Measurements from ENCODE around the gene FAM81B. TPM values are rescaled to one million over a fixed set of nuclear protein-coding genes. Genes with fewer than 3 reads are reported as not detected.

Gene FAM81B
- polyA plus RNA-seq, 1 of the 3 experiments (the other 2 are of a cell fraction): 0.21 TPM

DNA sequence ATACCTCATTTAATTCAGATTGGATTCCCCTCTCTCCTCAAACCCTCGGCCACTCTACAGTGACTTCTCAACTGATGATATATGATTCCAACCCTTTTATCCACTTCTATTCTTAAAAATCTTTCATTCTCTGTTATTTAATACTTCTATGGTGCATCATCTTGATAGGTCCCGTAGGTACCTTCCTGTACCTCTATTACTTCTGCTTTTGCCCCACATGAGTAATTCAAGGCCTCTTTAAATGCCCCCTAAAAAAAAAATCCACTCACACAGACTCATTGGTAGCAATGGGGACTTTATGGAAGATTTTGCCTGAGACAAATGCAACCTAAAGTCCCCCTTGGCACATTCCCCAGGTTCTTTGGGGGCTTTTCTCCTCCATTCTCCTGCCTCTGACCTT is 54.3 kb downstream of the FAM81B start:
- no peaks in the 10 kb centered on the region for H3K4me1 ChIP-seq (ENCODE audit: control insufficient read depth in 1 of 2, insufficient read depth in 2 of 2, low read depth in 1 of 2, low read length in 1 of 2)
- H3K79me2 ChIP-seq (ENCODE audit: insufficient read depth): no peaks in the 10 kb centered on the region
- CTCF ChIA-PET: no interaction called here
- H3F3A ChIP-seq (replicated peaks; ENCODE audit: insufficient read depth): no peaks in the 10 kb centered on the region
- no peaks in the 10 kb centered on the region for H3K9me2 ChIP-seq
- no peak overlapping the region for H3K4me2 ChIP-seq
- H2AFZ ChIP-seq (ENCODE audit: low read depth): no peak overlapping the region
- H3K36me3 ChIP-seq (replicated peaks in 1 of 2; ENCODE audit: control insufficient read depth in 1 of 2, insufficient read depth in 2 of 2, low read length in 1 of 2): peaks cover 0 to 4% of the 10 kb centered on the region in 2 experiments
- H3K27me3 ChIP-seq (ENCODE audit: insufficient read depth): no peaks in the 10 kb centered on the region
- no peak for DNase-seq
- H3K9ac ChIP-seq: no peak overlapping the region
- no peak overlapping the region for H3K4me3 ChIP-seq (ENCODE audit: low read depth in 2 of 2, low read length in 1 of 2)
- H4K20me1 ChIP-seq (ENCODE audit: insufficient read depth): no peaks in the 10 kb centered on the region
- H3K27ac ChIP-seq (ENCODE audit: low read depth in 2 of 2, low read length in 1 of 2): no peak overlapping the region
- 33% methylated on average over 2 of the region's 2 CpGs for WGBS (ENCODE audit: low lambda C conversion rate)
- TF ChIP-seq ELF1 (IDR thresholded peaks at IDR 0.05) (no peak), MEF2A (IDR thresholded peaks at IDR 0.05; ENCODE audit: borderline replicate concordance, low read depth) (no peak), FOSL2 (IDR thresholded peaks at IDR 0.05; ENCODE audit: borderline replicate concordance, low read depth) (no peak), NFIC (IDR thresholded peaks at IDR 0.05; ENCODE audit: borderline replicate concordance) (no peak), RCOR1 (IDR thresholded peaks at IDR 0.05; ENCODE audit: low read length) (no peak), NRF1 (IDR thresholded peaks at IDR 0.05; ENCODE audit: low read depth, low read length) (no peak), RAD21 (IDR thresholded peaks at IDR 0.05; ENCODE audit: low read length) (no peak), MAX (IDR thresholded peaks at IDR 0.05; ENCODE audit: low read depth) (no peak), TEAD4 (IDR thresholded peaks at IDR 0.05; ENCODE audit: borderline replicate concordance, insufficient read depth) (no peak), MXI1 (IDR thresholded peaks at IDR 0.05; ENCODE audit: low read depth, low read length) (no peak), JUND (IDR thresholded peaks at IDR 0.05) (no peak), SIN3A (IDR thresholded peaks at IDR 0.05; ENCODE audit: borderline replicate concordance, low read depth, low read length) (no peak), POLR2AphosphoS5 (IDR thresholded peaks at IDR 0.05; ENCODE audit: low read depth, low read length) (no peak), YY1 (IDR thresholded peaks at IDR 0.05; ENCODE audit: low read depth) (no peak)
- TF ChIP-seq, protein P1, sequence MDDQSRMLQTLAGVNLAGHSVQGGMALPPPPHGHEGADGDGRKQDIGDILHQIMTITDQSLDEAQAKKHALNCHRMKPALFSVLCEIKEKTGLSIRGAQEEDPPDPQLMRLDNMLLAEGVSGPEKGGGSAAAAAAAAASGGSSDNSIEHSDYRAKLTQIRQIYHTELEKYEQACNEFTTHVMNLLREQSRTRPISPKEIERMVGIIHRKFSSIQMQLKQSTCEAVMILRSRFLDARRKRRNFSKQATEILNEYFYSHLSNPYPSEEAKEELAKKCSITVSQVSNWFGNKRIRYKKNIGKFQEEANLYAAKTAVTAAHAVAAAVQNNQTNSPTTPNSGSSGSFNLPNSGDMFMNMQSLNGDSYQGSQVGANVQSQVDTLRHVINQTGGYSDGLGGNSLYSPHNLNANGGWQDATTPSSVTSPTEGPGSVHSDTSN (IDR thresholded peaks at IDR 0.05): no peak
- TF ChIP-seq, protein P2, sequence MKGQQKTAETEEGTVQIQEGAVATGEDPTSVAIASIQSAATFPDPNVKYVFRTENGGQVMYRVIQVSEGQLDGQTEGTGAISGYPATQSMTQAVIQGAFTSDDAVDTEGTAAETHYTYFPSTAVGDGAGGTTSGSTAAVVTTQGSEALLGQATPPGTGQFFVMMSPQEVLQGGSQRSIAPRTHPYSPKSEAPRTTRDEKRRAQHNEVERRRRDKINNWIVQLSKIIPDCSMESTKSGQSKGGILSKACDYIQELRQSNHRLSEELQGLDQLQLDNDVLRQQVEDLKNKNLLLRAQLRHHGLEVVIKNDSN (IDR thresholded peaks at IDR 0.05; ENCODE audit: borderline replicate concordance, low read depth): no peak
- POLR2A ChIA-PET: no interaction called here
- H3K9me3 ChIP-seq: no peaks in the 10 kb centered on the region

- H3K27me3 ChIP-seq (ENCODE audit: insufficient read depth): no peaks in the 10 kb centered on the region
- H3K4me3 ChIP-seq (ENCODE audit: low read depth in 2 of 2, low read length in 1 of 2): no peak overlapping the region
- CTCF ChIA-PET: interaction anchor here (2.0 kb wide), 1 partner anchor 16 kb away, joined by 5 read pairs; no protein-coding TSS in a partner anchor
- H3K9me3 ChIP-seq: no peaks in the 10 kb centered on the region
- no peak overlapping the region for H3K27ac ChIP-seq (ENCODE audit: low read depth in 2 of 2, low read length in 1 of 2)
- no peak overlapping the region for H3K4me2 ChIP-seq
- no peak overlapping the region for H3K9ac ChIP-seq
- DNase-seq: no peak
- H2AFZ ChIP-seq (ENCODE audit: low read depth): no peak overlapping the region
- peaks cover 0 to 4% of the 10 kb centered on the region in 2 experiments for H3K36me3 ChIP-seq (replicated peaks in 1 of 2; ENCODE audit: control insufficient read depth in 1 of 2, insufficient read depth in 2 of 2, low read length in 1 of 2)
- 85% methylated on average over 2 of the region's 2 CpGs for WGBS (ENCODE audit: low lambda C conversion rate)
- POLR2A ChIA-PET: no interaction called here
- no peaks in the 10 kb centered on the region for H3K9me2 ChIP-seq
- no peaks in the 10 kb centered on the region for H3K4me1 ChIP-seq (ENCODE audit: control insufficient read depth in 1 of 2, insufficient read depth in 2 of 2, low read depth in 1 of 2, low read length in 1 of 2)
- H3F3A ChIP-seq (replicated peaks; ENCODE audit: insufficient read depth): no peaks in the 10 kb centered on the region
- no peaks in the 10 kb centered on the region for H4K20me1 ChIP-seq (ENCODE audit: insufficient read depth)
- no peaks in the 10 kb centered on the region for H3K79me2 ChIP-seq (ENCODE audit: insufficient read depth)
- TF ChIP-seq JUND (IDR thresholded peaks at IDR 0.05) (no peak), SMC3 (IDR thresholded peaks at IDR 0.05; ENCODE audit: low read depth, low read length) (no peak), TAF1 (IDR thresholded peaks at IDR 0.05; ENCODE audit: borderline replicate concordance, low read depth, low read length) (no peak), TCF12 (IDR thresholded peaks at IDR 0.05) (no peak), MEF2A (IDR thresholded peaks at IDR 0.05; ENCODE audit: borderline replicate concordance, low read depth) (no peak), RXRA (IDR thresholded peaks at IDR 0.05; ENCODE audit: borderline replicate concordance, low read depth) (no peak), EP300 (IDR thresholded peaks at IDR 0.05; ENCODE audit: borderline replicate concordance in 1 of 2, low read depth in 1 of 2, low read length in 1 of 2) (no peak), CHD2 (IDR thresholded peaks at IDR 0.05; ENCODE audit: low read length, partially characterized antibody) (no peak), NFIC (IDR thresholded peaks at IDR 0.05; ENCODE audit: borderline replicate concordance) (no peak), RCOR1 (IDR thresholded peaks at IDR 0.05; ENCODE audit: low read length) (no peak), RFX5 (IDR thresholded peaks at IDR 0.05; ENCODE audit: low read length) (no peak), GABPA (IDR thresholded peaks at IDR 0.05; ENCODE audit: low read depth) (no peak)
- TF ChIP-seq, protein P1 (IDR thresholded peaks at IDR 0.05): no peak
- TF ChIP-seq, protein P2 (IDR thresholded peaks at IDR 0.05; ENCODE audit: borderline replicate concordance, low read depth): no peak
- TF ChIP-seq, protein P3, sequence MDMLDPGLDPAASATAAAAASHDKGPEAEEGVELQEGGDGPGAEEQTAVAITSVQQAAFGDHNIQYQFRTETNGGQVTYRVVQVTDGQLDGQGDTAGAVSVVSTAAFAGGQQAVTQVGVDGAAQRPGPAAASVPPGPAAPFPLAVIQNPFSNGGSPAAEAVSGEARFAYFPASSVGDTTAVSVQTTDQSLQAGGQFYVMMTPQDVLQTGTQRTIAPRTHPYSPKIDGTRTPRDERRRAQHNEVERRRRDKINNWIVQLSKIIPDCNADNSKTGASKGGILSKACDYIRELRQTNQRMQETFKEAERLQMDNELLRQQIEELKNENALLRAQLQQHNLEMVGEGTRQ (IDR thresholded peaks at IDR 0.05; ENCODE audit: borderline replicate concordance, low read depth, low read length): no peak
These were observed 54.8 kb downstream of the FAM81B start for GRCh38 chr5:95445995-95446394.

All from SK-N-SH (cell line).